Stimulated activated CD4-positive, alpha-beta T cell treated with anti-CD3 and anti-CD28 coated beads, Interleukin-15, amount 100 ng/mL, for 24 hours (primary cell): ENCODE data around the gene DRC1.

Experiments used
- DNase-seq: peaks from one replicate; pipeline ENCODE4 v3.0.0-alpha.2; 2020

Gene DRC1

DNA sequence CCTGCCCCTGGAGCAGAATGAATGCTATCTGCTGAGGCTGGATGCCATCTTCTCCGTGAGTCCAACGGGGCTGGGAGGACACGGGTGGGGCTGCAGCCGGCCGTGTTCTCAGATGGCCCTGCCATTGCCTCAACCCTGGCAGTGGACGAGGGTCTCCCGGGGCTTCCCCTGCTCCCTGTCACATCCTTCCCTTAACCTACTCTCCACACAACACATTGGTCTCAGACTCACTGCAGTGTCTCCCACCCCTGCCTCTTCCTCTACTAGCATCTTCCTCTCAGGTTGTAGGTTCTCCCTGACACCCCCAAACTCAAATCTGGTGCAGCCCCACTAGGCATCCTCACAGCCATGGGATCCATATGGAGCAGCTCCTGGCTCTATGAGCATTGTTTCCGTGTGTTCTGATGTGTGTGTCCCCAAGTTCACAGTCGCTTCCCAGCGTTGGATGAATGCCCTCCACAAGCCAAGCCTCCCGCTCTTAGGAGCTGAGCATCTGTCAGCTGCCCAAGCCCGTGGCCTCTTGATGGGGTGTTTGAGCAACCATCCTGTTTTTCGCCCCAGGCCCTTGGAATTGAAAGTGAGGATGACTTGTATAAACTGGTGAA, 48.4 kb downstream of the DRC1 start:
- DNase-seq = no peak

DNA sequence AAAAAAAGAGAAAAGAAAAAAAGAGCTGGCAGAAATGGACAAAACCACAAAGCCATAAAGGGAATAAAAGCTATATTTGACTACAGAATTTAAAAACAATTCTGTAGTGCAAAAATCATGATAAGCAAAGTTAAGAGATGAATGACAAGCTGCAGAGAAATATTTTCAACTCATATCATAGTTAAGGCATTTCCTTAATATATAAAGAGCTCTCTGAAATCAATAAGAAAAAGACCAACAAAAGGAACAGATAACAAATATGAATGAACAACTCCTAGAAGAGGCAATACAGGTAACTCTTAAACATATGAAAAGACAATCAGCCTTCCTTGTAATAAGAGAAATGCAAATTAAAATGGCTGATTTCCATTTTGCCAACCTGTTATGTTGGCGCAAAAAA, 50.0 kb downstream of the DRC1 start:
- DNase-seq = no peak

DNA sequence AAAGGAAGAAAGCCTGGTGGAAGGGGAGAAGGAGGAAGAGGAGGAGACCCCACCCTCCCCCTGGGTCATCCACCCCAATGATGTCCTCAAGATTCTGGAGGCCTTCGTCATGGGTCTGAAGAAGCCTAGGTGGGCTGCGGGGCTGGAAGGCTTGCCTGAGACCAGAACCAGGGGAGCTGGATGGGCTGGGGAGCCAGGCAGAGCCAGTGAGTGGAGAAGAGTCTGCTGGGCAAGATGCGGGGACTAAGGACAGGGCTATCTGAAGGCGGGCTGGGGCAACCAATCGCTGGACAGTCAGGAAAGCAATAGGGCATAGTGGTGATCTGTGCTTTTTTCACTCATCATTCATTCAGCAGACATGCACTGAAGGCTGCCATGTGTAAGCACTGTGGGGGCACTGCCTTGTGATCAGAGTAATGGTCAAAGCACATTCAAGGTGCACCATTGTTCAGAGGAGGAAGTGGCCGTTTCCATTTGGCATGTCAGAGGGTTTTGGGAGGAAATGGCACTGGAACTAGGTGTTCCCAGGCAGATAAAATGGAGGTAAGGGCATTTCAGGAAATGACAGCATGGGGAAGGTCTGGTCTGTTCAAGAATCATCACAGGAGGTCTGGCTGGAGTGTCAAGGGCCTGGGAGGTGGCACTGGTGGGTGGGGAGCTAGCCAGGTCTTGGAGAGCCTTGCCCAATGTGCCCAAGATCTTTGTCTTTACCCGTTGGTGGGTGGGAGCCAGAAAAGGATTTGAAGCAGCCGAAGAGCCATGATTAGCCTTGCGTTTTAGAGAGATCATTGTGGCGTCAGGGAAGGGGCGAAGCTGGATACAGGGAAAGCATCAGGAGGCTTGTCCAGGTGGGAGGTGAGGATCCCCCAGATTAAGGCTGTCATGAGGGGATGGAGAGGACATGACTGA, 52.0 kb downstream of the DRC1 start:
- DNase-seq = no peak

DNA sequence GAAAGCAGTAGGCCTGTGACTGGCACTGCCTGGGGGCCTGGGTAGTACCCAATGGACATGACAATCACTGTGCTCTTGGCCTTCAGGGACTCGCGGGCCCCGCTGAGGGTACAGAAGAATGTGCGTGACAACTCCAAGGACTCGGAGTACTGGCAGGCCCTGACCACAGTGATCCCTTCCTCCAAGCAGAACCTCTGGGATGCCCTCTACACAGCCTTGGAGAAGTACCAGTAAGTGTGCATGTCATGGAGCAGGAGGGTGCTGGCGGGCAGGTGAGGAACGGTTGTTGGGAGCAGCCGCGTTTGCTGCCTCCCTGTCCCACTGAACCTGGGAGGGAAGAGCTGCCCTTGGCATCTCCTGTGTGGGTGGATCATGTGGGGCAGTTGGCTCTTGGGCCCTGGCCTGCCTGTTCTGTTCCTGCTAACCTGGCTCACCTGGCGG, 52.9 kb downstream of the DRC1 start:
- no peak for DNase-seq

DNA sequence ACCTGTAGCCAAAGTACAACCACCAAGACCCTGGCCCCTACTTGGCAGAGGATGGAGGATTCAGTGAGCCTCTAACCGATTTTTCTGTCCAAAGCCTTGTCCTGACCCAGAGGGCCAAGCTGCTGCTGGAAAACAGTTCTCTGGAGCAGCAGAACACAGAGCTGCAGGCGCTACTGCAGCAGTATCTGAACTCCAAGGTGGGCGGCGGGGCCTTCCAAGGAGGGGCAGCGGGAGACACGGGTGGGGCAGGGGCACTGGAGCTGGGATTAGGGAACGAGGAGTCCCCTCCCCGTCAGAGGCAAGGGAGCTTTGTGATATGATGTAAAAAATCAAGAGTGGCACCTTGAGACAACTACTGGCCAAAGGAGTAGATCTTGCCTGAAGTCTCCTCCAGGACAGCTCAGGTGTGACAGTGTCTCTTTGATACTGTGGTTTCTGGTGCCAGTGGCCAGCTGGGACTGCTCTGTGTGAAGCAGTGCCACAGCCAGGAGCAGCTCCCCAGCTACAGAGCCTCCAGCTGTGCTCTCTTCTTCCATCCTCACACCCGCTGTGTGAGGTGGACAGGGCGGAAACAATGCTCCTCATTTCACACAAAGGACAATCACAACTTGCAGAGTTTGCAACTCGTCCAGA, 53.4 kb downstream of the DRC1 start:
- no peak for DNase-seq

DNA sequence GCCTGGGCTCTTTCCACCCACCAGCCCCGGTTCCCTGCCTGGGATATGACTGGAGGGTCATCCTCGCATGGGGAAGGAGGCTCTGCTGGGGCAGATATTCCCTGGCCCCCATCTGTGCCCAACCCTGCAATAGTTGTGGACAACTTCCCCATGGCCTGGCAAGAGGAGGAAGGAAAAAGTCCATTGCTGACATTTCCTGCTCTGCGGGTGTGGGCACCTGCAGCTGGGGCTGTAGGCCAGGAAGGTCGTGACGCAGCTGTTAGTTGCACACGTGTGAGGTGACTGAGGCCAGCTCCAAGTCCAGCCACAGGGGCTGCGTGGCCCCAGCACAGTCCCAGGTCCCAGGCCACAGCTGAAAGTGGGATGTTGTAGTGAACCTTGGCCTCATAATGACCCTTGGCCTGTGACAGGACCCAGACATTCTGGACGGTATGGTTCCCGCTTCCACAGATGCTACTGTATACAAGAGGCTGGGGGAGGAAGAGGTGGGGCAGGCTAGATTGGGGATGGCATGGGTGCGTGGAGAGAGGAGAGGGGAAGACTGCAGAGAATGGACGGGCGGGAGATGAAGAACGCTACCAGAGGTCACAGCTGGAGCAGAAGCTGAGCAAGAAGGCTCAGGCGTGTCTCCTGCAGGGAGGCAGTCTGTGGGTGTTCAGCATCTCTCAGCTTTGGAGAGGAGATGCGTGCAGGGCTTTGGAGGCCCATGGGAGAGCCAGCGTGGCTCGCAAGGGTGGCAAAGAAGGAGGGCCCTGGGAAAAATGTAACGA, 54.1 kb downstream of the DRC1 start:
- no peak for DNase-seq

DNA sequence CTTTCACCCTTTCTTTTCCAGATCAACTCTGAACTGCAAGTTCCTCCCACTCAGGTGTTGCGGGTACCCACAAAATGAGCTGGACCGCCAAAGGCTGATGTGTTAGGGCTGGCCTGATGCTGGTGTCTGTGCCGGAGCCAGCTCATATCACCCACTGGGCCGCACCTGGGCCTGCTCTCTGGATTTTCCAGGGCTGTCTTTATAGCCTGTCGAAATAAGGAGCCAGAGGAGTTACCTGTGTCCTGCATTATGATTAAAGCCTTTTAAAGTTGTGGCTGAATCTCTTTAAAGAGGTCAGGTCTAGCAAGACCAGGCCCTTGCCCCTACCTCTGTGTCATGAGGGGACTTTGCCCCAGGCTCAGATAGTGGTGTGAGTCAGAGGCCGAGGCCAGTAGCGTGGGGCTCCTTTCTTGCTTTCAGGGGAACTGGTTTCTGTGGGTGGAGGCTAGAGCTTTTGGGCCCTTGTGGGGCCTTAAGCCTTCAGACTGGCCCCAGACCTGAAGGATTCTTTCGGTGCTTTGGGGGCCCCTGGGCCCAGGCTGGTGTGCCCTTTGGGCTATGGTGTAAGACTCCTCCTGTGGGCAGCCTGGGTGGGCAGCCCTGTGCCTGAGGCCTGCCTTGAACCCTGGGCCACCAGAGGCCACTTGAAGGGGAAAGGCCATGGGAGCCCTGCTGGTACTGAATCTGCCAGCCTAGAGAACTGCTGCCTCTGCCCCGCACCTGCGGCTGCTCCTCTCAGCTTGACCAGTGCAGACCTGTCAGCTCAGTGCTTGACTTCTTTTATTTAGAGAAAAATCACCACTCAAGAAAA, 54.9 kb downstream of the DRC1 start:
- no peak for DNase-seq

DNA sequence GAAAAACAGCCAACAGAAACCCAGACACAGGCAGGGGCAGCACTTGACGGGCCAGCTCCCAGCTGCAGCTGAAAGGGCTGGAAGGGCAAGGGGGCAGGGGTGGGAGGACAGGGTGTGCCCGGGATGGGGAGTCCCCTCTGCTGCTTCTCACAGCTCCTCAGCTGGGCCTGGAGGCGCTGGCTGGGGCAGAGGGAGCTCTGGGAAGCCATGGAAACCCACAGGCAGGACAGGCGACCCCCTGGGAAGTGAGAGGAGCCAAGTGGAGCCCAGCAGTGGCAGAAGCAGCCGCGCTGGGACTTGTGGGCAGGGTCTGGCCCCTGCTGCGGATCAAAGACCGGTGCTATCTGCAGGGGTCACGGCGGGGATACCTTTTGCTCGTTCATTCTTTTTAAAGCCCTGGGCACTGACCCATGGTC, 55.5 kb downstream of the DRC1 start:
- no peak for DNase-seq

DNA sequence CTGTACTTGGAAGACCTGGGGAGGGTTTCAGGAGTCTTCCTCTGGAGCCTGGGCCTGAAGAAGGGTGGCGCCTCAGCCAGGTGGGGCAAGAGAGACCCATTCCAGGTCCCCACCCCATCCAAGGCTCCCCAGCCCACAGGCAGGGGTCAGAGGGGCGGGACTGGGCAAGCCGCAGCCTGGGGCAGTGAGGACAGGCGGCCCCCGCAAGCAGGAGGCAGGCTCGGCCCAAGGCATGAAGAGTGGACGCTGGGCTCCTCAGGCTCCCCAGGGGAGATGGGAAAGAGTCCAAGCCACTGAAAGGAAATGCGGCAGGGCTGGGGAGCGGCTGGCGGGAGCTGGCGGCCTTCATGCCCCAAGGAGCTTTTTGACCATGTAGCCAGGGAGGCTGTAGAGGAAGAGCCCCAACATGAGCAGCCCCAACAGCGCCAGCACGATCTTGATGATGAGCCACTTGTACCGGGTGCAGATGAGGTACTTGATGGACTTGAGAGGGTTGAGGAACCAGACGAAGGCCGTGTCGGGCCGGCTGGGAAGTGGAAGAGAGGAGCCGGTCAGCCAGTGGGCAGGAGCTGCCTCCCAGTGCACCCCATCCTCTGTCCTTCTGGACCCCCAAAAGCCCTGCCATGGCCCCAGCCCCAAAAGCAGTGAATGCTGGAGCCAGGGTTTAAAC, 56.1 kb downstream of the DRC1 start:
- no peak for DNase-seq

DNA sequence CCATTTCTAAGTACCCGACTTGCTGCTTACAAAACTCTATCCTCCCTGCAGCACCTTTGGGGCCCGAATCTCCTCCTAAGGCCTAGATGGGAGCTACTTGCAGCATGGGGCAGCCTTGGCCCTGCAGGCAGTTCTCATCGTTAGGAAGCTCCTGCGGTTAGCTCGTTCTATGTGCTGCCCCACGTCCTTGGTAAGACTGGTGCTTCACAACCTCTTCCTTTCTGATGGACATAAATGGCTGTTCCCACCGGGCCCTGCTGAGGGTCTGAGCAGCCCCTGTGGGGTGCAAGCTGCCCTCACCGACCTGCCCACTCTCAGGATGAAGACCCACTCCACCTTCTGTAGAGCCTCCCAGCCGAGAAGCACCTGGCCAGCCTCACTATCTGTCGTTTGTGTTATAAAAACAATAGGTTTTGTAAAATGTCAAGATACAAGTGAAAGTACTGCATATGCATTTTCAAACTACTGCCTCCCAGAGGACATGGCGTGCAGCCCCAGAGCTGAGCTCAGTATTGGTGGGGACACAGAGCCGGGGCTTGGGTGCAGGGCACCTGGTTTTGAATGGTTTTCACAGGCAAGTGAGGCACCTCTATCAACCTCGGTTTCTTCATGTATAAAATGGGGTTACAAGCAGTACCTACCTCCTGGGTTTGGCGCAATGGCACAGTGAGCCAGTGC, 56.8 kb downstream of the DRC1 start:
- no peak for DNase-seq

DNA sequence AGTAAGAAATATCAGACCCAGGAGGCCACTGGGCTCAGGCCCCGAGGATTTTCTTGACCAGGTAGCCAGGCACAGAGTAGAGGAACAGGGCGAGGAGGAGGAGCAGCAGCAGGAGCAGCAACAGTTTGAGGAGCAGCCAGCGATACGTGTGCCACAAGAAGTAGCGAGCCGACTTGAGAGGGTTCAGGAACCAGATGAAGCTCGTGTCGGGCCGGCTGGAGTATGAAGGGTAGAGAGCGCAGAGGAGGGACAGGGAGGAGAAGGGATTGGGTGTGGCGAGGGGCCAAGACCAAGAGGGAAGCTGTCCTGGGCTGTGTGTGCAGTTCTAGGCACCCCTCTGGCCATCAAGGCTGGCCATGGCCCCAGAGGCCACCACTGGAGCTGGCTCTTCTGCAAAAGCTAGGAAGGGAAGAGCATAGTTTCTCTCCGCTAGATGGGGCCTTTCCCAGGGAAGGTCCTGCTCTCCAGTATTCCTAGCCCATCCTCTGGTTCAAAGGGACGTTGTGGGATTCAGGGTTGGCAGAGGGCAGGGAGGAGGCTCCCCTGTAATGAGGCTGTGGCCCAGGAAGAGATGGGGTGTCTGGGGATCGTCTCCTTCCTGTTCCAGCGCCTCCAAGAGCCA, 58.4 kb downstream of the DRC1 start:
- DNase-seq = no peak

DNA sequence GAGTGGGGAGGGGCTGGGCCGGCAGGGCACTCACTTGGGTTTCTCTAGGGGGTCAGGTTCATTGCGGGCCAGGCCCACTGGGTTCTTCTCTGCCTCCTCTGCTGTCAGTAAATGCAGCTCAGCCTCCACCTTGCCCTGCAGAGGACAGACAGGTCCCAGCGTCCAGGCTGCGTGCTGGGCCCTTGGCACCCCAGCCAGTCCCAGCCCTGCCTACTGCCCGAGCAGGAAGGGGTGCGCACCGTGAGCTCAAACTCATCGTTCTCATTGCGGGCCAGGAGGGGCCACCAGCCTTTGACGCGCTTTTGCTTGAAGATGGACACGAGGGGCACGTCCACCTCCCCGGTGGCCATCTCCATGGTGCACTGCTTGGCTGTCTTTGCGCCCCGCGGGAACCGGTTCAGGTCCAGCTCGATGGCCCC, 58.9 kb downstream of the DRC1 start:
- no peak for DNase-seq

DNA sequence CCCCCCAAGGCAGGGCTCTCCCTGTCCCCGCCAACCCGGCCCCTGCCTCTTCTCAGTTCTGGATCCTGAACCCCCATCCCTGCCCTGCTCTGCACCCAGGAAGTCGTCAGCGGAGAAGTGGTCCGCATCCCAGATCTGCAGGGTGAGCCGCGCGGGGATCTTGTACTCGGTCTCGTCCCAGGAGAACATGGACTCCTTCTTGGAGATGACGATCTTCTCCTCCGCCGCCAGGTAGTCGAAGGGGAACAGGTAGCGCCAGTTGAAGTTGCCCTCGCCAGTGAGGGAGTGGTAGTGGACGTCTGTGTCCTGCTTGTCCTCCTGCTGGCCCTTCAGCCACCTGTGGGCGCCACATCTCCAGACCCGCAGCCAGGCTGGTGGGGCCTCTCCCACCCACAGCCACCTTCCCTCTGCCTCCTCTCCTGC, 59.9 kb downstream of the DRC1 start:
- DNase-seq = no peak

DNA sequence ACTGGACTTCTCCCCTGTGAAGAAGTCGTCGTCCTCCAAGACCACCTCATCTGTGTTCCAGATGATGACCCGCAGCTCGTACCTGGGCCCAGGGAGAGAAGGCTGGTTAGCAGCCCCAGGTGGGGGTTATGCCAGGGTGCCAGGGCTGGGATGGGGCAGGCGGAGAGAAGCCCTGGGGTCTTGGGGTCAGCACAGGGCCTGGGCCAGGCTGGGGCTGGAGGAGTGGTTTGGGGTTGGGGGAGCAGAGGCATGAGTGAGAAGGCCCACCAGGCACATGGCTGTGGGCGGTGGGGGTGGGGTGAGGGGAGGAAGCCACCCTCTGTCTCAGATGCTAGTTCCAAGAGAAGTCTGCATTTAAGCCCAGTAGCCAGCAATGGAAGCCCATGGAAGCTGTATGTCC, 60.4 kb downstream of the DRC1 start:
- DNase-seq = no peak

DNA sequence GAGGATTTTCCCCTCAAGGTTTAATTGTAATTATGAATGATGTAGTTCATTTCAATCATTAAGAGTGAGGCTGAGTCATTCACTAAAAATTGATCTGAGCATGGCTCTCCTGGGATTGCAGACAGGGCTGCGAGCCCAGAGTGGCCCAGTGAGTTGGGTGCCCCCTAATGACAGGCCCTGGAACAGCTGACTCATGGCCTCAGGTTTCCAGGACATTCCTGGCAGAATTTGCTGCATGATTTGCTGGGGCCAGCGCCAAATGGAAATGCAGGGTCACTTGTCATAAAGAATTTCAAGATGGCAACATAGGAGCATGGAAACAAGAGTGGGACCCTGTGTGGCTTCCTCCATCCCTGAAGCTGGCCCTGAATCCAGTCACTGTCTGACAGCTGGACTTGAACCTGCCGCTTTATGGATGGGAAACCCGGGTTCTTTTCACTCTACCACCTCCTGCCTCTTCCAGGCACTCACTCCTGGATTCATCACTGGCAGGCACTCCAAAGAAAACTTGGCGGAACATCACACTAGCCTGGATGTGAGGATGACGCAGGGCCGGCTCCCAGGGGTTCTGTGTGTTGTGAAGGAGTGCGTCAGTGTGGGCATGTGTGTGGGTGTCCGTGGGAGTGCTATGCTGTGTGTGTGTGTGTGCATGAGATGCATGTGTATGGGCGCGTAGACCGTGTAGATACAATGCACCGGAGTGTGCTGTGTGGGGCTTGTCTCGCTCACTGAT, 61.0 kb downstream of the DRC1 start:
- no peak for DNase-seq

DNA sequence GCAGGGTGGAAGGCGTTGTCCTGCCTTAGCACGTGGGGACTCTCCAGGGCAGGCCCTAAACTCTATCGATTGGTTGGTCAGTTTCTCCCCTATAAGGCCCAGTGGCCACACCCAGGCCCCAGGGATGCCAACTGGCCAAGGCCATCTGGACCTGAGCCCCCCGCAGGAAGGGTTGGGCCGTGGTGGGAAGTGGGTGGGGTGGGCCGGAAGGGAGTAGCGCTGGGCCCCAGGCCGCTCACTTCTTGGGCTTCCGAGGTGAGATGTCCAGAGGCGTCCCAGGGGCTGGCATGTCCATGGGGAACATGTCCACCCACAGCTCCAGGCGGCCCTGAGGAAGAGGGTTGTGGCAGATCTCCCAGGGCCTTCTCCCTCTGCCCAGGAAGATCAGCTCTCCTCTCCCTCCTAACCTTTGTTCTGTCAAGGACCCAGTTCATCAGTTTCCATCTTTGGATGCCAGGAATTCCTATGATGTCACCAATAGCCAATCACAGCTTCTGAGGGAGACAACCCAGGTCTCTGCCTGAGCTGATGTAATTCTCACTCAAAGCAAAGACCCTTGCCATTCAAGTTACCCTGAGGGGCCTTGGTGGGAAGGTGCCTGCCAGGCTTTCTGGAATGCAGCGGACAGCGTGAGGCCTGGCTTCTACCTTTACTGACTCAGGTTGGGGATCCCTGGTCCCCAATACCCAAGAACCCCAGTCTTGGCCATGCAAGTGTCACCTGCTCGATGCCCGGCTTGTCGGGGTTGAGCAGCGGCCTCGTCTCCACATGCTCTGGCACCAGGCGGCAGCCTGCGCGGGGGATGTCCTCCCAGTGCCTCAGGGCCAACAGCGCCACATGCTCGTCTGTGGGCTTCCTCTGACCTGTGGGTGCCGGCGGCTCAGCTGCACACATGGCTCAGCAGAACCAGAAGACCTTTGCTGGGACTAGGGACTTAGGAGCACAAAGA, 61.8 kb downstream of the DRC1 start:
- no peak for DNase-seq

DNA sequence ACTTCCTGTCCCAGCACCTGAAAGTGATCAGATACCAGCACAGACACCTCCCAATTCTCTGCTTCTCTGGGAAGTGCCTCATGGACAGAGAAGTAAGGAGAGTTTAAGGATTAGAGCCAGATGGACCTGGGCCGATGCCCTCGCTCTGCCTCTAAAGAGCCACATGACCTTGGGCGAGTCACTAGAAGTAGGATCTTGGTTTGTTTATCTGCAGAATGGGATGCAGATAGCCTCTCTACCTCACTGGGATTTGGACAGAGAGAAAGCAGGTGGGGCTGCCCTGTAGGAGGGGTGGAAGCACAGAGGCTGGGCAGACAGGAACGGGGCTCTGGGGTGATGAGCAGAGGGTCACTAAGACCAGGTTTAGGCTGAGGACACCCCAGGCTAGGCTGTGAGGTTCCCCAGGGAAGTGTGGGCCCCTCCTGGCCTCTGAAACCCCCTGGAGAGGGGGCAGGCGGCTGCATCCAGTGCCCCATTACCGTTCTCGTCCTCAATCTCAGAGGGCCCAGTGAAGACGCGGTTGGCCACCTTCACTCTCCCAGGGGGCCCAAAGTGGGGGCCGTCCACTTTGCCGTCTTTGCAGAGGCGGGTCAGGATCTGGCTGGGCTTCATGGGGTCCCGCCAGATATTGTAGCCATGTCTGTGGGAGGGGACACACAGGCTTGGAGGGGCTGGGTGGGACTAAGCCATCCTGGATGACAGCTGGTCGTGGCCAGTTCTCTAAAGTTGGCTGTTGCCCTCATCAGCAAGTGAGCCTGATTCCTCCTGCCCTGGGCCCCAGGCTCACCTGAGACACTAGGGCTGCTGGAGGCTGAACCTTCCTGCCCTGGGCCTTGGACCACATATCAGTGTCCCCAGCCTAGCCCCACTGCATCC, 62.9 kb downstream of the DRC1 start:
- DNase-seq = no peak
